Esophagus (tissue), 2 donors: Measurements from ENCODE around the gene PARD3. TPM values are rescaled to one million over a fixed set of nuclear protein-coding genes. Genes with fewer than 3 reads are reported as not detected.

Experiments
- H3K27ac ChIP-seq, 2 donors: one replicate each; pipeline ENCODE4 v1.5.1; 2013; ENCODE audit warnings: low read depth in 2 of 2, mild to moderate bottlenecking in 2 of 2, inconsistent platforms in 1 of 2, low read length in 1 of 2, moderate library complexity in 1 of 2
- H3K27me3 ChIP-seq, 2 donors: one replicate each; pipeline ENCODE4 v1.6.1; 2013; ENCODE audit warnings: low read length in 2 of 2, control low read depth in 1 of 2, mild to moderate bottlenecking in 1 of 2; ENCODE audit not compliant: insufficient read depth in 2 of 2, control insufficient read depth in 1 of 2
- H3K36me3 ChIP-seq, 2 donors: one replicate each; pipeline ENCODE4 v1.6.1; 2013; ENCODE audit warnings: low read length in 1 of 2; ENCODE audit not compliant: control insufficient read depth in 2 of 2, insufficient read depth in 2 of 2
- H3K4me1 ChIP-seq, 2 donors: one replicate each; pipeline ENCODE4 v1.6.1; 2013; ENCODE audit warnings: low read length in 1 of 2; ENCODE audit not compliant: control insufficient read depth in 2 of 2, insufficient read depth in 2 of 2
- H3K4me3 ChIP-seq, 2 donors: one replicate each; pipeline ENCODE4 v1.5.1; 2013; ENCODE audit warnings: low read length in 2 of 2, mild to moderate bottlenecking in 2 of 2, low read depth in 1 of 2, moderate library complexity in 1 of 2
- H3K9me3 ChIP-seq, 2 donors: one replicate each; pipeline ENCODE4 v1.6.1; 2013; ENCODE audit warnings: mild to moderate bottlenecking in 2 of 2, low read depth in 1 of 2, low read length in 1 of 2, moderate library complexity in 1 of 2; ENCODE audit not compliant: control insufficient read depth in 2 of 2, insufficient read depth in 1 of 2
- WGBS, 2 donors: extraction: QIAGEN DNeasy Blood & Tissue Kit; methylation state at CpG; one replicate each; pipeline ENCODE4 v1.1.7; 2013; 5-methylcytosine and 5-hydroxymethylcytosine counted together
- polyA plus RNA-seq, 2 donors: library from polyadenylated mRNA; stranded (reverse); fragments of 200-250 nt; gene quantifications; one replicate each; pipeline ENCODE4 v1.2.3, GENCODE V29; 2013
- donor health status: healthy with polysubstance abuse.
- donor health status: Bipolar disorder and iron deficiency.

PARD3 gene
- polyA plus RNA-seq, 2 donors = 40.3 to 71.3 TPM

- peaks cover 2% of the 10 kb centered on the region in 2 donors for H3K4me1 ChIP-seq
- no peaks in the 10 kb centered on the region for H3K36me3 ChIP-seq
- H3K9me3 ChIP-seq = no peaks in the 10 kb centered on the region
- H3K27me3 ChIP-seq = no peaks in the 10 kb centered on the region
- H3K4me3 ChIP-seq = no peak overlapping the region
- no peak overlapping the region for H3K27ac ChIP-seq
- 95% methylated on average over 9 of the region's 9 CpGs for WGBS, 2 donors
Measured at GRCh38 chr10:34549953-34550352, 265.1 kb downstream of the PARD3 start.

- Histone ChIP-seq H3K4me3 (no peak overlapping the region), H3K27me3 (no peaks in the 10 kb centered on the region), H3K36me3 (no peaks in the 10 kb centered on the region), H3K27ac (no peak overlapping the region), H3K4me1 (peaks cover 2% of the 10 kb centered on the region in 2 donors), H3K9me3 (no peaks in the 10 kb centered on the region)
- WGBS, 2 donors = 71 to 80% methylated on average over 3 of the region's 3 CpGs
Measured at GRCh38 chr10:34549001-34549400, 266.1 kb downstream of the PARD3 start.

GRCh38 chr10:34548466-34548865 is 266.6 kb downstream of the PARD3 start:
- Histone ChIP-seq H3K27ac (no peak overlapping the region), H3K27me3 (no peaks in the 10 kb centered on the region), H3K9me3 (no peaks in the 10 kb centered on the region), H3K36me3 (no peaks in the 10 kb centered on the region), H3K4me1 (peaks cover 2% of the 10 kb centered on the region in 2 donors), H3K4me3 (no peak overlapping the region)
- WGBS, 2 donors = 80 to 83% methylated on average over 4 of the region's 4 CpGs

GRCh38 chr10:34547695-34548094 is 267.4 kb downstream of the PARD3 start:
- WGBS, 2 donors = 88 to 89% methylated on average over 2 of the region's 2 CpGs
- no peaks in the 10 kb centered on the region for H3K27me3 ChIP-seq
- H3K4me1 ChIP-seq = peaks cover 2% of the 10 kb centered on the region in 2 donors
- H3K9me3 ChIP-seq = no peaks in the 10 kb centered on the region
- no peaks in the 10 kb centered on the region for H3K36me3 ChIP-seq
- H3K27ac ChIP-seq = no peak overlapping the region
- H3K4me3 ChIP-seq = no peak overlapping the region

- H3K4me3 ChIP-seq = no peak overlapping the region
- no peaks in the 10 kb centered on the region for H3K27me3 ChIP-seq
- H3K4me1 ChIP-seq = peaks cover 2% of the 10 kb centered on the region in 2 donors
- no peaks in the 10 kb centered on the region for H3K36me3 ChIP-seq
- WGBS, 2 donors = 72 to 79% methylated on average over 5 of the region's 5 CpGs
- no peak overlapping the region for H3K27ac ChIP-seq
- no peaks in the 10 kb centered on the region for H3K9me3 ChIP-seq
Measured at GRCh38 chr10:34547291-34547690, 267.8 kb downstream of the PARD3 start.

- Histone ChIP-seq H3K4me1 (peaks cover 0 to 4% of the 10 kb centered on the region in 2 donors), H3K9me3 (no peaks in the 10 kb centered on the region), H3K4me3 (no peak overlapping the region), H3K27me3 (no peaks in the 10 kb centered on the region), H3K27ac (no peak overlapping the region), H3K36me3 (no peaks in the 10 kb centered on the region)
Measured at GRCh38 chr10:34544400-34544799, 270.7 kb downstream of the PARD3 start.

- 77 to 81% methylated on average over 2 of the region's 2 CpGs for WGBS, 2 donors
- H3K4me3 ChIP-seq = no peak overlapping the region
- H3K27me3 ChIP-seq = no peaks in the 10 kb centered on the region
- H3K4me1 ChIP-seq = peaks cover 0 to 4% of the 10 kb centered on the region in 2 donors
- no peaks in the 10 kb centered on the region for H3K9me3 ChIP-seq
- no peak overlapping the region for H3K27ac ChIP-seq
- no peaks in the 10 kb centered on the region for H3K36me3 ChIP-seq
Measured at GRCh38 chr10:34543716-34544115, 271.4 kb downstream of the PARD3 start.

- WGBS, 2 donors = 94 to 95% methylated on average over 7 of the region's 7 CpGs
- H3K36me3 ChIP-seq = no peaks in the 10 kb centered on the region
- peaks cover 0 to 2% of the 10 kb centered on the region in 2 donors for H3K4me1 ChIP-seq
- H3K27ac ChIP-seq = no peak overlapping the region
- H3K4me3 ChIP-seq = no peak overlapping the region
- H3K9me3 ChIP-seq = no peaks in the 10 kb centered on the region
- H3K27me3 ChIP-seq = no peaks in the 10 kb centered on the region
Measured at GRCh38 chr10:34540492-34540891, 274.6 kb downstream of the PARD3 start.

GRCh38 chr10:34539533-34540315 is 275.4 kb downstream of the PARD3 start:
- peak overlapping the region in 1 of 2 donors; percentile 28 for H3K27ac ChIP-seq

GRCh38 chr10:34538281-34538829 is 276.7 kb downstream of the PARD3 start:
- no peaks in the 10 kb centered on the region for H3K27me3 ChIP-seq
- 77 to 78% methylated on average over 10 of the region's 10 CpGs for WGBS, 2 donors

More at GRCh38 chr10:34539533-34540315, 275.4 kb downstream of the PARD3 start:
- no peaks in the 10 kb centered on the region for H3K27me3 ChIP-seq
- H3K4me3 ChIP-seq = no peak overlapping the region
- 68 to 79% methylated on average over 13 of the region's 13 CpGs for WGBS, 2 donors
- no peaks in the 10 kb centered on the region for H3K9me3 ChIP-seq
- H3K36me3 ChIP-seq = no peaks in the 10 kb centered on the region
- H3K4me1 ChIP-seq = peaks cover 0 to 2% of the 10 kb centered on the region in 2 donors

More at GRCh38 chr10:34538281-34538829, 276.7 kb downstream of the PARD3 start:
- H3K9me3 ChIP-seq = no peaks in the 10 kb centered on the region
- H3K27ac ChIP-seq = no peak overlapping the region
- no peak overlapping the region for H3K4me3 ChIP-seq
- H3K4me1 ChIP-seq = peaks cover 0 to 2% of the 10 kb centered on the region in 2 donors
- no peaks in the 10 kb centered on the region for H3K36me3 ChIP-seq
